KMS-11 (cell line): ENCODE data around the gene PRKG1.

ENCODE experiments used
- H2AFZ ChIP-seq: fragments of 200-600 bp; sonication (generic); 2 replicates; pipeline ENCODE4 v1.6.1; 2016; ENCODE audit warnings: antibody characterized with exemption, mixed run types, low read depth
- H3K27ac ChIP-seq: fragments of 200-600 bp; sonication (generic); 2 replicates; pipeline ENCODE4 v1.6.1; 2016; ENCODE audit warnings: mild to moderate bottlenecking, mixed run types
- H3K27me3 ChIP-seq: fragments of 200-600 bp; sonication (generic); 2 replicates; pipeline ENCODE4 v1.6.1; 2017; ENCODE audit warnings: mild to moderate bottlenecking, low read depth, mixed run types, moderate library complexity; ENCODE audit not compliant: insufficient read depth
- H3K36me3 ChIP-seq: fragments of 200-600 bp; sonication (generic); 2 replicates; pipeline ENCODE4 v1.6.1; 2017; ENCODE audit warnings: mild to moderate bottlenecking, mixed run types; ENCODE audit not compliant: insufficient read depth
- H3K4me1 ChIP-seq: fragments of 200-600 bp; sonication (generic); 2 replicates; pipeline ENCODE4 v1.6.1; 2016; ENCODE audit warnings: mild to moderate bottlenecking, low read depth, mixed run types; ENCODE audit not compliant: poor library complexity, severe bottlenecking
- H3K4me2 ChIP-seq: fragments of 200-600 bp; sonication (generic); 2 replicates; pipeline ENCODE4 v1.7.0; 2016; ENCODE audit warnings: mild to moderate bottlenecking, mixed run types
- H3K4me3 ChIP-seq: fragments of 200-600 bp; sonication (generic); IDR thresholded peaks from 2 replicates; pipeline ENCODE4 v1.6.1; 2017; ENCODE audit warnings: low read depth, low read length, mixed read lengths; ENCODE audit not compliant: insufficient read depth
- H3K79me2 ChIP-seq: fragments of 200-600 bp; sonication (generic); 2 replicates; pipeline ENCODE4 v1.6.1; 2016; ENCODE audit warnings: low read depth, mixed run types; ENCODE audit not compliant: insufficient read depth
- H3K9ac ChIP-seq: fragments of 200-600 bp; sonication (generic); 2 replicates; pipeline ENCODE4 v1.6.1; 2016; ENCODE audit warnings: mild to moderate bottlenecking, mixed run types
- H4K20me1 ChIP-seq: fragments of 200-600 bp; sonication (generic); 2 replicates; pipeline ENCODE4 v1.6.1; 2016; ENCODE audit warnings: mild to moderate bottlenecking, mixed run types; ENCODE audit not compliant: insufficient read depth
- TF ChIP-seq, protein P1 (sequence below): fragments of 200-600 bp; sonication (generic); conservative IDR thresholded peaks from 2 replicates; pipeline ENCODE4 v1.6.1; 2017; ENCODE audit warnings: low read depth, mild to moderate bottlenecking, antibody characterized with exemption, low read length, moderate library complexity, mixed read lengths

Gene PRKG1

DNA sequence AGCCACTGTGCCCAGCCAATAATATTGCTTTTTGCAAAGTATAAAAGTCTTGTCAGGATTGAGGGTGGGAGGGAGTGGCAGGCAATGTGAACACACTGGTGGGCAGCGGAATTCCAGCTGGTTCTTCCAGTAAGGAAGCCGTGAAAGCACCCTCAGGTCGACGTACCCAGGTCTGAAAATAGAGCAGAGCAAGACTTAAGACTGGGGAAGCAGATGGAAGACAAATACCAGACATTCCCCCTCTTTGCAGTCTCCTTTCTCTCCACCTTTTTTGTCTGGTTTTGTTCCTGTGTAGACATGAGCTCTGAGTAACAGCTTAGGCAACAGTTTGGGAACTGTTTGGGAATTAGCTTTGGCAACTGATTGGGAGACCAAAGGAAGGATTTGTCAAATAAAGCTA is 642.7 kb downstream of the PRKG1 start:
- H3K4me1 ChIP-seq = no peaks in the 10 kb centered on the region
- H3K4me3 ChIP-seq = no peak overlapping the region
- no peak overlapping the region for H3K4me2 ChIP-seq
- no peak overlapping the region for H3K27ac ChIP-seq
- no peak overlapping the region for H2AFZ ChIP-seq
- no peaks in the 10 kb centered on the region for H3K27me3 ChIP-seq
- TF ChIP-seq, protein P1, sequence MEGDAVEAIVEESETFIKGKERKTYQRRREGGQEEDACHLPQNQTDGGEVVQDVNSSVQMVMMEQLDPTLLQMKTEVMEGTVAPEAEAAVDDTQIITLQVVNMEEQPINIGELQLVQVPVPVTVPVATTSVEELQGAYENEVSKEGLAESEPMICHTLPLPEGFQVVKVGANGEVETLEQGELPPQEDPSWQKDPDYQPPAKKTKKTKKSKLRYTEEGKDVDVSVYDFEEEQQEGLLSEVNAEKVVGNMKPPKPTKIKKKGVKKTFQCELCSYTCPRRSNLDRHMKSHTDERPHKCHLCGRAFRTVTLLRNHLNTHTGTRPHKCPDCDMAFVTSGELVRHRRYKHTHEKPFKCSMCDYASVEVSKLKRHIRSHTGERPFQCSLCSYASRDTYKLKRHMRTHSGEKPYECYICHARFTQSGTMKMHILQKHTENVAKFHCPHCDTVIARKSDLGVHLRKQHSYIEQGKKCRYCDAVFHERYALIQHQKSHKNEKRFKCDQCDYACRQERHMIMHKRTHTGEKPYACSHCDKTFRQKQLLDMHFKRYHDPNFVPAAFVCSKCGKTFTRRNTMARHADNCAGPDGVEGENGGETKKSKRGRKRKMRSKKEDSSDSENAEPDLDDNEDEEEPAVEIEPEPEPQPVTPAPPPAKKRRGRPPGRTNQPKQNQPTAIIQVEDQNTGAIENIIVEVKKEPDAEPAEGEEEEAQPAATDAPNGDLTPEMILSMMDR = no peak
- no peaks in the 10 kb centered on the region for H4K20me1 ChIP-seq
- H3K36me3 ChIP-seq = no peaks in the 10 kb centered on the region
- no peak overlapping the region for H3K9ac ChIP-seq
- no peaks in the 10 kb centered on the region for H3K79me2 ChIP-seq

DNA sequence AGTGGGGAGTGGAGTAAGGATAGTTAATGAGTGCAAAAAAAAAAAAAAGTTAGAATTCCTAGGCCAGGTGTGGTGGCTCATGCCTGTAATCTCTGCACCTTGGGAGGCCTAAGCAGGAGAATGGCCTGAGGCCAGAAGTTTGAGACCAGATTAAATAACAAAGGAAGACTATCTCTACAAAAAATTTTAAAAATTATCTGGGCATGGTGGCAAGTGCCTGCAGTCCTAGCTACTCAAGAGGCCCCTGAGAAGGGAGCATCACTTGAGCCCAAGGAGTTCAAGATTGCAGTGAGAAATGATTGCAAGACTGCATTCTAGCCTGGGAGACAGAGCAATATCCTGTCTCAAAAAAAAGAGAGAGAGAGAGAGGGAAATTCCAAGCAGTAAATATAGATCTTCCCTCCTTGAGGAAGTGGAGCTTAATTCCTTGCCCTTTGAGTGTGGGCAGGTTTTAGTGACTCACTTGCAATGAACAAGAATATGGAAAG is 644.6 kb downstream of the PRKG1 start:
- TF ChIP-seq, protein P1 = no peak
- no peaks in the 10 kb centered on the region for H3K4me1 ChIP-seq
- H3K4me3 ChIP-seq = no peak overlapping the region
- H3K4me2 ChIP-seq = no peak overlapping the region
- no peaks in the 10 kb centered on the region for H3K79me2 ChIP-seq
- H3K36me3 ChIP-seq = no peaks in the 10 kb centered on the region
- H4K20me1 ChIP-seq = no peaks in the 10 kb centered on the region
- H3K9ac ChIP-seq = no peak overlapping the region
- no peak overlapping the region for H3K27ac ChIP-seq
- H2AFZ ChIP-seq = no peak overlapping the region
- H3K27me3 ChIP-seq = no peaks in the 10 kb centered on the region

DNA sequence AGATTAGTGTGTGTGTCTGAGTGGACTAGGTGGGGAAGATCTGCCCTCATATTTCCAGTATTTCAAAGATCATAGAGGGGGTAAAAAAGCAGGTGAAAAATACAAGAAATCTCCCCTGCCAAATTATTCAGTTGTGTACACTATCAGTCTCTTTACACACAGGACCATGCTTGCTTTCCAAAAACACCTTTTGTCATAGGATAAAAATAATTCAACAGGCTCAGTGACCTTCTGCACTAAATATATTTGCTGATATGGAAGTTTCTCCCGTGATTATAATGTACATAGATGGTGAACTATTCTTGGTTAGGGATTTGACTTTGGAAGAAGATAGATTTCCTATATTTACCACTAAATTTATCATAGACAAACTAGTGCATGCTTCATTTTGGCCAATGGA is 649.8 kb downstream of the PRKG1 start:
- TF ChIP-seq, protein P1 = no peak

GRCh38 chr10:51729822-51730555 is 655.7 kb downstream of the PRKG1 start:
- Histone ChIP-seq H3K4me3 (no peak overlapping the region), H3K27me3 (no peaks in the 10 kb centered on the region), H4K20me1 (no peaks in the 10 kb centered on the region), H2AFZ (no peak overlapping the region), H3K4me2 (no peak overlapping the region), H3K27ac (no peak overlapping the region), H3K4me1 (no peaks in the 10 kb centered on the region), H3K9ac (no peak overlapping the region), H3K79me2 (no peaks in the 10 kb centered on the region), H3K36me3 (no peaks in the 10 kb centered on the region)
- TF ChIP-seq, protein P1 = no peak

More for the DNA sequence above, 649.8 kb downstream of the PRKG1 start:
- H3K4me3 ChIP-seq = no peak overlapping the region
- no peak overlapping the region for H3K9ac ChIP-seq
- H2AFZ ChIP-seq = no peak overlapping the region
- no peak overlapping the region for H3K4me2 ChIP-seq
- no peak overlapping the region for H3K27ac ChIP-seq
- H4K20me1 ChIP-seq = no peaks in the 10 kb centered on the region
- no peaks in the 10 kb centered on the region for H3K4me1 ChIP-seq
- H3K36me3 ChIP-seq = no peaks in the 10 kb centered on the region
- H3K79me2 ChIP-seq = no peaks in the 10 kb centered on the region
- H3K27me3 ChIP-seq = no peaks in the 10 kb centered on the region
